T-helper 22 cell (primary cell): ENCODE data around the gene BNIP5.

Experiments
- DNase-seq: peaks from one replicate; pipeline ENCODE4 v3.0.0-alpha.2; 2020; ENCODE audit warnings: low read depth

Gene BNIP5

DNA sequence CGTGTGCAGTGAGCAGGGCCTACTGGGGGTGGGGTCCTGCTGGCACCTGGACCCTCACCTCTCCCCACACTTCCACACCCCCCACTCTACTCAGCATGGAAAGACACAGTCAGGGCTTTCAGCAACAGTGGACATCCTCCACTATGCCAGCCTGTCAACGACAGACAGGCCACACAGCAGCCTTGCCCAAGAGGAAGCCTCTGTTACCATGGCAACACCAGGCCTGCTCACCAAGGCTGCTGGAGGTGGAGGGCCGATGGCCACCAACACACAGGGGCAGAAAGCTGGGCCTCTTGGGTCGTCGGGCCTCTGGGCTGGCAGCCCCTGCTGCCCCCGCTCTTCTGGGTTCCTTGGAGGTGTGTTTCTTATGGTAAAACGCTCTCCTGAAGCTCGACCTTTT, 13.6 kb downstream of the BNIP5 start:
- no peak for DNase-seq

DNA sequence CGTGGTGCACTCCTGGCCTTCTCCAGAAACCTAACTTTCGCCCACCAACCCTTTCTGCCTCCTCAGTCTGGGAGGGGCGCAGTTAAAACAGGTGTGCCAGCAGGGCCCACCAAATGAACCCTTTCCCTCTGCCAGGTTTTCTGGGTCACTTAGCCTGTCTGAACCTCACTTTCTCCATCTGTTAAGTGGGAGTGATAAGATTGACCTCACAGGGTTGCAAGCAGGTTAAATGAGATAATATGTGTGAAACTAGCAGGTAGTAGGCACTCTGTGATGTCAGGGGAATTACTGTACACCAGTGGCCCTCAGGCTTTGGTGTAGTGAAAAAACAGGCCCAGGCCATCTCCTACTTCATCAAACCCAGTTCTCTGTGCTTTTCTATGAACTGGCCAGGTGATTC, 14.1 kb downstream of the BNIP5 start:
- DNase-seq, result no peak

DNA sequence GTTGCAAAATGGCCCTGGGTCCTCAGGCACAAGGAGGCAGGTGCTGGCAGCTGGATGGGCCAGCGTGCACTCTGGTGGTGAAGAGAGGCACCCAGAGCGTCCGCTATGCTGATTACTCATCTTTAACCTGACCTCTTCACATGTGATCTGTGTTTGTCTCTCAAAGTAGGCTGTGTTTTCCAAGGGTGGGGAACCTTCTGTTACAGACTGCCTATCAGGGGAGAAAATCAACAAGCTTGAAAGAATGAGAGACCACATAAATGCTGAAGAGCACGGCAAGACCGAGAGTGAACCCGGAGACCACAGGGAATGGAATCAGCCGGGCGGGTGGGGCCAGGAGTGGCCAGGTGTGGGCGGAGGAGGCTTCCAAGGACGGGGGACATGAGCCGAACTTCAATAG, 16.2 kb downstream of the BNIP5 start:
- no peak for DNase-seq

DNA sequence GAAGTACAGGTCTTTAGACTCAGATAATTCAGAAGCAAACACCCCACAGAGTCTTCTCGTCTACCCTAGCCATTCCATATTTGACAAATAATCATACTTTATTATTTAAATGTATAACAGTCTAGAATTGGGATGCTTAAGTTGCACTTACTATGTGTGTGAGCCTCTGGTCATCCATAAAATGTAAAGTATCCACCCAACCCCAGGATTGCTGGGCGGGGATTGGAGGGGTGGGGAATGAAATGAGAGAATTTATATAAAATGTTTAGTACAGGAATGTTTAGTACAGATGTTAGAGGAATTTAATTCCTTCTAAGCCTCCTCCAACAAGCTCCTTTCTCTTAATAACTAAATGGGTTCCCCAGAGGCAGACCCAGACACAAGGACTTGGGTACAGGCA, 16.9 kb downstream of the BNIP5 start:
- DNase-seq, result no peak

DNA sequence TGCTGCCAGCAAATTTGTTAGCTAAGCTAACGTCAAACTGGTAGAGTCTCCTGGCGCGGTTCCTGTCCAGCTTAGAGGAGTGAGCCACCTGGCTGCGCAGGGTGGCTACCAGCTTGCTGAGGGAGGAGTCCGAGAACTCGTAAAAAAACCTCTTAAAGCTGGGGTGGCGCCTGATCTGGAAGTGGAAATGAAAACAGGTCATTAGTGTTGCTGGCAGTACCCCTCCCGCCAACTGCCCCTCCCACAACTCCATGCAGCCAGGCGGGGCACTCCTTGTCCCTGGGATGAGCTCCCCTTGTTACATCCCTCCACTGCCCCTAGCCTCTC, 17.3 kb downstream of the BNIP5 start:
- DNase-seq, result no peak

DNA sequence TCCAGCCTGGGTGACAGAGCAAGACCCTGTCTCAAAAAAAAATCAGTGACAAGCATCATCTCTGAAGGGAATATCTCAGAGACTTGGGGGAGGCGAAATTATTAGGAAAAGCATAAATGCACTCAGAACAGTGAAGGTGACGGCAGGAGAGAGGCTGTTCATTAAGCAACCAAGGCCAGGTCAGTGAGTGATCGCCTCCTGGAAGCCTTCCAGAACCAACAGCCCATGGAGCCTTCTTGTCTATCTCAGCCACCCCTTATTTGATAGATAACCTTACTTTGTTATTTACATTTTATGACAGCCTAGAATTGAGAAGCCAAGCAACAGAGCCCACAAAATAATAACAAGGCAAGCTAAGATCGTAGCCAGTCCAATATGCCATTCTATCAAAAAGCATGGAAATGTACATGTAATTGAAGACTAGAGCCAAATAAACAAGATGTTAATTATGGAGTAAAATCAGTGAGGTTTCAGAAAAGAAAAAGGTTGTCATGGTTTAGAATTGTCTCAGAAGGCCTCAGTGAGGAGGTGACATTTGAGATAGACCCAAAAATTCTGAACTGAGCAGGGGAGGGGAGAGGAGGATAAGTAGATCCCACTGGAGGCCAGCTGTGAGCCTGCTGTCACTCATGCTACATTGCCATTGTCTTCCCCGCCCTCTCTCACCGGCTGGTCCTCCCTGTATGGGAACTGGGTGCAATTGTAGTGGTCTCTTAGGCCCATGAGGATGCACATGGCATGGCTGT, 17.8 kb downstream of the BNIP5 start:
- DNase-seq, result no peak

DNA sequence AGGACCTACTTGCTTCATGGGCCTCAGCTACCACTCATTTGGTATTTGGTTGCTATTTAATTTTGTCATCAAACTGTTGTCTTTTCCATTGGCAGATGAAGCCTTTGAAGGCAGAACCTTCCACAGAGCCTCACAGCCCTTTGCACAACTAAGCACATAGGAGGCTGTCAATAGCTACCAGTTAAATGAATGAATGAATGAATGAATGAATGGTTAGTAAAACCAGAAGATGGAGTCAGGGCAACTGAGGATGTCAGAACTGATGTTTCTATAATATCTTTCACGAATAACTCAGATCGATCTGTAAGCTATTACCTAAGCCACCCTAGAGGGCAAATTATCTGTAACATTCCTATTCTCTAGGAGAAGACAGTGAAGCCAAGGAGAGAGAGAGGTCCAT, 19.1 kb downstream of the BNIP5 start:
- DNase-seq, result no peak

DNA sequence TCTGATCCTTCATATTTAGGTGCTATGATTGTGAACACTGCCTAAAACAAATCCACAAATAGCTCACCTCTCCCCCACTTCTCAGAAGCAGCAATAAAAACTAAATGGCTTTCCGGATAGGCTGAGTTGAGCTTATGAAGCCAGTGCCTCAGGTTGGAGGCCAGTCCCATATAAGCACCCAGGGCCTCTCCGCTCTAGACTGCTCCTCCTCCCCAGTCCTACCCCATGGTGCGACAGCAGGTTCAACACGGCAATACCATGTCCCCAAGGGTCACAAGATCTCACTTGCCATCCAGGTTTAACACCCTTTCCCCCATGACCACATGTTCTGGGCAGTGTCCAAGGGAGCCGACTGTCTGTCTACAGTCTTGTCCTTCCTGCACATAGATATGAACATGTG, 20.8 kb downstream of the BNIP5 start:
- no peak for DNase-seq

DNA sequence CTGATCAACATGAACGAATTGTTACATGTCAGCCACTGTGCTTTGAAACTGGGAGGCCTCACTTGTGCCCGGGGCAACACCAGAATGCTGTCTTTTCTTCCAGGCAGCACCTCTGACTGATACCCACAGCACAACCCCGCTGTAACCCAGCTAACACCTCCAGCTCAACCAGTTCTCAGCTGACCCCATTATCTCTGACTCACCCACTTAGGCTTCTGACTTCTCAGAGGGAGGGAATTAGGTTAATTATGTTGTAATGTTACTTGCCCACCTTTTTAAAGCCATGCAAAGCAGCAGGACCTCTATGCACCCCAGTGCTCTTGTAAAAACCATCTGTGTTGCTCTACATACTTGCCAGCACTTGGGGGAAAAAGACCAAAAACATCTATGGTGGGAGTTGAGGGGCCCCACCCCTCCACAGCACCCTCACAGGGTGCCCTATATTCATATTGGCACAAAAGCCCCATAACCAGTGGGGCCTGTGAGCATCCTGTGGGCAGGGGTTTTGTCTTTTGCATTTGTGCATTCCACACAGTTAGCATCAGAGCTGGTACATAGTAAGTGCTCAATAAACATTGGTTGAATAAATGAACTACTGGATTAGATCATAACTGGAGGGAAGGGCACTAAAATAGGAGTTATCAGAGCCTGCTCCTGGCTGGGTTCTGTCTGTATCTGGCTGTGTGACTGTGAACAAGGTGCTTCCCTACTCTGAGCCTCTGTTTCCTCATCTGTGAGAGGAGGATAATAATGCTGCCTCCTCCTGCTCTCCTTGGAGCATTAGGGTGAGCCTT, 22.3 kb downstream of the BNIP5 start:
- no peak for DNase-seq

DNA sequence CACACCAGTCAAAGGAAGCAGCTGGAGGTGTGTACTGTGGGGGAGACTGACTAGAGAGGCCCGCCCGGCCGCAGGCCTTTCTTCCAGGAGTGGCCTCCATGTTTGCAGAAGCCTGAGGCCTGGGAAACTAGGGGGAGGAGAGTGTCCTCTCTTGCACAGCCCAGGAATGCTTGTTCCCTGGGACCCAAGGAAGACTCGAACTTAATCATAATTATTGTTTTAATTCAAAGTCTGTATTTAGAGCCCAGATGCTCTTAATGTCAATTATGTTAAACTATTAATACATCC, 23.1 kb downstream of the BNIP5 start:
- DNase-seq, result no peak

DNA sequence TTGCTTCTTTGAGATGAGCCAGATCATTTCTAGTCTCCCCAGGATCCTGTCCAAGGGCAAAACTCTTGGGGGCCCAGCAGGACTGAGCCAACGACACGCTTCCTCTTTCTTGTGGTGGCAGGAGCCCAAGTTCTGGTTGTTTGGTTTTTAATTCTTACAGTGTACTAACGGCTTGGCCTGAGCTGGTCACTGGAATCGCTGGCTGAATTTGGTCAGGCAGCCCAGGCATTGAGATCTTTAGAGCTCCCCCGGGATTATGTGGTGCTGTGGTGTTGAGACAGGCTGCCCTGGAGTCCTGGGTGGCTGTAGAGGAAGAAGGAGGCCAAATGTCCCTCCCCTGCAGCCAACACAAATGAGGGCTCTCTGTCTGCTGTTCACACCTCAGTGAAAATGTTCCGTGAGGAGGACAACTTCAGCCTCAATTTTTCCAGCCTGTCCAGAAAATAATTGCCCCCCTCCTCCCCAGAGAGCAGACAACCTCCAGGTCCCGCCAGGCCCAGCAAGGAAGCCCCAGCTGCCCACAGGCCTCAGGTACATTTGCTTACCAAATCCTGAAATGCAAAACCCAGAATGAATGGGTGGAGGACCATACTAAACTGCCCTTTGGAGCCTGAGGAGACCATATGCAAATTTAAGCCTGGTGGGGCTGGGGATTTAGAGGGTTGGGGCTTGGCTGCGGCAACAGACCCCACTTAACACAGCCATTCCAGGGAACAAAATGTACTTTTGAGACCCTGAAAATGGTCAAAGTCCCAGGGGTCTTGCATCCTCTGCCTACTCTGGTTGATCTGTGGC, 23.6 kb downstream of the BNIP5 start:
- no peak for DNase-seq

DNA sequence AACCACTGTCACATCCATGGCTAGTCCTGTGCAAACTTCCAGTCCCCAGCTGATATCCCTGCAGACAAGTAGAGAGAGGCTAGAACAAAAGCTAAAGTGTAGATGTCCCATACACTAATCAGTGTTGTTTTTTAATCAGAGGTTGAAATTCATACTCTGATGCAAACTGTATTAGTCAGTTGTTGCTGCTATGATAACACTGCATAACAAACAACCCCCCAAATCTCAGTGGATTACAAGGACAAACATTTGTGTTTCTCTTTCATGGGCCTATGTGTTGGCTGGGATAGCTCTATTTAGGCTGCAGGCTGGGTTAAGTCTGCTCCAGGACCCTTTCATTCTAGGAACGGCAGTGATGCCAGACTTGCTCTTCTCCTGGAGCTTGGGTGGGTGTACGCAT, 26.8 kb downstream of the BNIP5 start:
- DNase-seq, result no peak

DNA sequence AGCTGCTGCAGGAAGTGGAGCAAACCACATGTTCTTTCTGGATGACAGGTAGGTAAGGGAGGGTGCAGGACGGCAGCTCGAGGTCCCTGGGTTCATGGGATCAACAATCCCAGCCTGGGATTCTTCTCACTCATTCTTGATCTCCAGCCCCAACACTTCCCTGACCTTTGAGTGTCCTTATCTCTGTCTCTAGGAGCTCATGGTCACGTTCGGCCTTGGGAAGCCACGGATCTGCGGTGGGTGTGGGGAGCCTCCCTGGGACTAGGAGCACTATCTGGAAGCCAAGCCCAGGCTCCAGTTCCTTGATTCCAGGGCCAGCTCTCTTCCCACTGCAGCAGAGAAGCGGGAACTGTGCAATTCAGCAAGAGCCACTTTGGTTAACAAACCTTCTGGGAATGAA, 27.5 kb downstream of the BNIP5 start:
- DNase-seq, result no peak

DNA sequence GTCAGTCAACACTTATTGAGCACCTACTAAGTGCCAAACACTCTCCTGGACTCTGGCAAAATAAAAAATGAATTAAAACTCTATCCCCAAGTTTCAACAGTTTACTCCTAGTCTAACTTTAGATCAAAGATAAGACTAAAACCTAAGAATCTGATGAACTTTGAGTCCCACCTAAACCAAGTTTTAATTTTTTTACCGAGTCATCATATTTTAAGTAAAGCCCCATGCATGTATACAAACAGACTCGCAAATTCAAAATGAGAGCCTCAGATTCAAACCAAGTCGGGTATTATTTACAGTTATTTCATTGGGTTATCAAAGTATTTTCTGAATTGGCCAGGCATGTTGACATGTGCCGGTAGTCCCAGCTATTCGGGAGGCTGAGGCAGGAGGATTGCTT, 28.2 kb downstream of the BNIP5 start:
- no peak for DNase-seq

DNA sequence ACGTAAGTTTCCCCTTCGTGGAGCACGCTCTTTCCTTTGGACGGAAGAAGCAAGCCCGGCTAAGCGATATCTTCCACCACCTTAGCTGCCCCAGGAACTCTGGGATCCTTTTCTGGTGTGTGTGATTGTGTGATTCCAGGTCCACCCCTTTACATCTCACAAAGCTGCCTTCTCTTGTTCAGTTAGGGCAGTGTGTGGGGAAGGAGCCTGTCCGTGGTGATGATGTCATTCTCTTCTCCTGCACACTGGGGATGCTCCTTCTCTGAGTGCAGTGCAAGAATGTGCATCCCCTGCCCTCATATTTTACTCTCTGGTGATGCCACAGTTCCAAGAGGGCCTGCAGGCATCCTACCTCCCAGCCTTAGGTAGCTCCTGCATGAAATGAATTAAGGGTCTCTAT, 30.3 kb downstream of the BNIP5 start:
- DNase-seq, result no peak

DNA sequence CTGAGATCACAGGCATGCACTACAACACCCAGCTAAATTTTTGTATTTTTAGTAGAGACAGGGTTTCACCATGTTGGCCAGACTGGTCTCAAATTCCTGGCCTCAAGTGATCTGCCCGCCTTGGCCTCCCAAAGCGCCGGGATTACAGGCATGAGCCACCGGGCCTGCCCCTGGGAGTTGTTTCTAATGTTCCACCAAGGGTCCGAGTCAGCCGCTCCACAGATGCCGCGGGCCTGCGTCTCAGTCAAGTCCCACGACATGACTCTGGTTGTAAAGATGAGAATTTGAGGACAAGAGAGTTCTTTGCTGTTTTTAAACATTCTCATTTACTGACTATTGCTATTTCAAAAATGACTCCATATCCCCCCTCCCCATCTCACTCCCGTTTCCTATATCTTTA, 30.8 kb downstream of the BNIP5 start:
- no peak for DNase-seq

DNA sequence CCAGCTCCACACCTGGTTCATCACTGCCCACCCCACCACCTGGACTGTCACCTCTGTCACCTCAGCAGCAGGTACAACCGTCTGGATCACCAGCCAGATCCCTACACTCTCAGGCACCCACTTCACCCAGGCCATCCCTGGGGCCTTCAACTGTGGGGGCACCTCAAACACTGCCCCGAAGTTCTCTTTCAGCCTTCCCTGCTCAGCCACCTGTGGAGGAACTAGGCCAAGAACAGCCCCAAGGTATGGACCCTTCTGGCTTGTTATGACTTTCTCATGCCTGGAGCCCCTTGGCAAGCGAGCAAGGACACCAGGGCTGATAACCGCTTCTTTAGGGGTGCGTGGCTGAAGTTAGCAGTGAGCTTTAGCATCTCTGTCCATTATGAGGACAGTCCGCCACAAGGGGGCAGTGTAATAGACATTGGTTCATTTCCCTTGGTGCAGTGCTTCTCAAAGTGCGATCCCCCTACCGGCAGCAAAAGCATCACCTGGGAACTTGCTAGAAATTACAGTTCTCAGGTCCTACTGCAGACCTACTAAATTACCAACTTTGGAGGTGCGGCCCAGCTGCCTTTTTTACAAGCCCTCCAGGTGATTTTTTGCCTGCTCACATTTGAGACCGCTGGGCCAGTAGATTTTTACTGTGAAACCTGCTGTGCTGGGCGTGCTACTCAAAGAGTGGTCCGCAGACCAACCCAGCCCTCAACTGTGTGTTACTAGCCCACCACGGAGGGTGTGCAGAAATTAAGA, 34.3 kb downstream of the BNIP5 start:
- peak; percentile 73 for DNase-seq

DNA sequence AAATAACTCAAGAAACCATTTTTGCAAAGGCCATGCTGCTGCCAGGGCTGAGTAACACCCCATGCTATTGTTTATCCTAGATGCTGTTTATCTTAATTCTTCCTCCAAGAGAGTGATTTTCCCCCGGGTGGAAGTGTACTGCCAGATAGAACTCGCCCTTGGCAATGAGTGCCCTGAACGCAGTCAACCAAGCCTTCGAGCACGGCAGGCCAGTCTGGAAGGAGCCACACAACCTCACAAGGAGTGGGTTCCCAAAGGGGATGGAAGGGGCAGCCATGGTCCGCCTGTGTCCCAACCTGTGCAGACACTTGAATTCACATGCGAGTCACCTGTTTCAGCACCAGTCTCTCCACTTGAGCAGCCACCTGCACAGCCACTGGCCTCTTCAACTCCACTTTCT, 34.9 kb downstream of the BNIP5 start:
- DNase-seq, result no peak

DNA sequence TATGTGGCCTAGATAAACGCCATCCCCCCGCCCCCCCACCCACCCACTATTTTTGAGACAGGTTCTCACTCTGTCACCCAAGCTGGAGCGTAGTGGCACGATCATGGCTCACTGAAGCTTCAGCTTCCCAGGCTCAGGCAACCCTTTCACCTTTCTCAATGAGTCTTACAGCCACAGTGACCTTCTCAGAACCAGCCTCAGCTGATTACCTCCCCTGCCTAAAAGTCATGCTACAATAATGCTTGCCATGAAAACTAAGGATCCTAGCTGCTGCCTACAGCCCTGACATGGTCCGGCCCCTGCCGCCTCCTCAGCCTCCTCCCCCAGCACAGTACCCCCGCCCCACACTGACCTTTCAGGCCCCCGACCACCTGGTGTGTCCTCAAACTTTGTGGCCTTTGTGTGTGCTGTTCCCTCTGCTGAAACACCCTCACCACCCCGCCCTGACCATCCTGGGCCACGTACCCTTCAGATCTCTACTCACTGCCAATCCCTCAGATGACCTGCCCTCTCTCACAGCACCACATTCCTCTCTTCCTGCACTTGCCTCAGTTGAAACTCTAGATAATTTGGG, 35.5 kb downstream of the BNIP5 start:
- DNase-seq, result no peak

DNA sequence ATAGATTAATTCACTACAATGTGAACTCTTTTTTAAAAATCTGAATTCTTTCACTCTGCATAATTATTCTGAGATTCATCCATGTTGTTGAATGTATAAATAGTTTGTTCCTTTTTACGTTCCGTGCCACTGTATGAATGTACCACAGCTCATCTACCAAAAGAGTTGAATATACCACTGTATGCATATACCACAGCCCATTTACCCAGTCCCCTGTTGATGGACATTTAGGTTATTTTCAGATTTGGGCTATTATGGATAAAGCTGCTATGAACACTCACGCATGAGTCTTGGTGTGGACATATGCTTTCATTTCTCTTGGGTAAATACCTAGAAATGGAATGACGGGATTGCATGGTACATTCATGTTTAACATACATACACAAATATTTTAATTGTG, 38.7 kb downstream of the BNIP5 start:
- no peak for DNase-seq

DNA sequence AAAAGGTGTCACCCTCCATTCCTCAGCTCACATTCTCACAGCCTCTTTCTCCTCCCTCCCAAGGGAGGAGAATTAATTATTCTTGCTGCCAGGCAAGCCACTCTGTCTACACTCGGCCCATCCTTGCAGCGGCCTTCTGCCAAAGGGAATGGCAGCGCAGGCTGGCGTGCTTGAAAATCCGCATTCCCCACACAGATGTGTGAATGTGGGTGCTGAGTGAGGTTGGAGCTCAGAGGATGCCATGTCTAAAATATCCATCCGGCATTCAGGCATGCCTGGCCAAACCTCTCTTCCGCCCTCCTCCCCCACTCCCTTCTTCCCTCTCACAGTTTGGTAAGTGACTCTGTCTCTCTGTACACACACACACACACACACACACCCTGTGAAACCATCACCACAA, 39.2 kb downstream of the BNIP5 start:
- no peak for DNase-seq

DNA sequence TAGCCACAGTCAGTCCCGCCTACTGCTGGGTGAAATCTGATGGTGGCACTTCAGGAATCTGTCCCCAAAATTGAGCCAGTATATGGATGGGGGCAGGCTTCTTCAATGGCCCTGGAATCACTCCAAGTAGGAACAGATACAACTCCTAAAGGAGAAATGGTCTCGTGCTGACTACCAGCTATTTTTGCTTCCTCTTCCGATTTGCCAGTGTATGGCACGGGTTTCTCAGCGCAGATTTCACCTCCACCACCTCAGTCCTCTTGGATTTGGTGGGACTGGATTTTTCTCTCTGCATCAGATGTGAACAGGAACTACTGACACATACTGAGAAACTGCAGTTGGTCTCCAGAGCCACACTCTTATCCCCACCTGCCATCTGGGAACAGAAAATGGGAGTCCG, 39.6 kb downstream of the BNIP5 start:
- DNase-seq, result no peak
